Thymus (tissue), 11 donors: ENCODE data around the gene UTP11. TPM values are rescaled to one million over a fixed set of nuclear protein-coding genes. Genes with fewer than 3 reads are reported as not detected.

ENCODE experiments used
- DNase-seq, 9 donors: peaks; one replicate each; pipeline ENCODE4 v3.0.0-alpha.2; 2013; ENCODE audit warnings: low spot score in 9 of 9, low read depth in 6 of 9, missing footprints in 1 of 9
- H3K27ac ChIP-seq, 2 donors: one replicate each; pipeline ENCODE4 v1.5.1; 2013; ENCODE audit warnings: control low read depth in 1 of 2, low read depth in 1 of 2, low read length in 1 of 2, mild to moderate bottlenecking in 1 of 2, moderate library complexity in 1 of 2
- H3K27me3 ChIP-seq, 2 donors: one replicate each; pipeline ENCODE4 v1.5.1; 2013; ENCODE audit warnings: low read length in 1 of 2; ENCODE audit not compliant: control insufficient read depth in 2 of 2, insufficient read depth in 1 of 2
- H3K36me3 ChIP-seq, 2 donors: one replicate each; pipeline ENCODE4 v1.5.1; 2013; ENCODE audit warnings: low read length in 1 of 2, mild to moderate bottlenecking in 1 of 2, moderate library complexity in 1 of 2; ENCODE audit not compliant: control insufficient read depth in 2 of 2, insufficient read depth in 2 of 2
- H3K4me1 ChIP-seq, 2 donors: one replicate each; pipeline ENCODE4 v1.5.1; 2013; ENCODE audit warnings: low read length in 2 of 2; ENCODE audit not compliant: control insufficient read depth in 2 of 2, insufficient read depth in 2 of 2
- H3K4me3 ChIP-seq, 2 donors: one replicate each; pipeline ENCODE4 v1.5.1; 2013; ENCODE audit warnings: low read length in 2 of 2, control low read depth in 1 of 2, mild to moderate bottlenecking in 1 of 2
- H3K9me3 ChIP-seq, 2 donors: one replicate each; pipeline ENCODE4 v1.5.1; 2013; ENCODE audit warnings: low read length in 1 of 2, mild to moderate bottlenecking in 1 of 2; ENCODE audit not compliant: control insufficient read depth in 2 of 2, insufficient read depth in 1 of 2
- WGBS: extraction: QIAGEN DNeasy Blood & Tissue Kit; methylation state at CpG from one replicate; pipeline ENCODE4 v1.1.7; 2013; 5-methylcytosine and 5-hydroxymethylcytosine counted together
- polyA plus RNA-seq: library from polyadenylated mRNA; stranded (reverse); fragments of 200-250 nt; gene quantifications from one replicate; pipeline ENCODE4 v1.2.3, GENCODE V29; 2013
- total RNA-seq: library from RNA; stranded (reverse); fragments of 120-200 nt; gene quantifications from one replicate; pipeline ENCODE4 v1.2.4, GENCODE V29; 2013
- donor health status: healthy.

Gene UTP11
- total and polyA plus RNA-seq, 2 donors, result 30.3 to 36.6 TPM

- Histone ChIP-seq H3K27me3 (peaks cover 0 to 9% of the 10 kb centered on the region in 2 donors), H3K9me3 (no peaks in the 10 kb centered on the region), H3K4me3 (no peak overlapping the region), H3K4me1 (no peaks in the 10 kb centered on the region), H3K27ac (no peak overlapping the region), H3K36me3 (no peaks in the 10 kb centered on the region)
- WGBS, result 93% methylated on average over 2 of the region's 2 CpGs
- no peak for DNase-seq
Observed at GRCh38 chr1:38060498-38060897, 48.0 kb downstream of the UTP11 start.

- WGBS, result 98% methylated on average over 1 of the region's 1 CpG
- Histone ChIP-seq H3K4me3 (no peak overlapping the region), H3K9me3 (no peaks in the 10 kb centered on the region), H3K27ac (no peak overlapping the region), H3K4me1 (no peaks in the 10 kb centered on the region), H3K36me3 (no peaks in the 10 kb centered on the region), H3K27me3 (peaks cover 0 to 11% of the 10 kb centered on the region in 2 donors)
- no peak for DNase-seq
Observed at GRCh38 chr1:38061290-38061689, 48.8 kb downstream of the UTP11 start.

- H3K4me3 ChIP-seq, result no peak overlapping the region
- H3K9me3 ChIP-seq, result no peaks in the 10 kb centered on the region
- WGBS, result 87% methylated on average over 7 of the region's 7 CpGs
- no peaks in the 10 kb centered on the region for H3K36me3 ChIP-seq
- no peak overlapping the region for H3K27ac ChIP-seq
- H3K4me1 ChIP-seq, result no peaks in the 10 kb centered on the region
- DNase-seq, result no peak
- H3K27me3 ChIP-seq, result peaks cover 0 to 11% of the 10 kb centered on the region in 2 donors
Observed at GRCh38 chr1:38061883-38062328, 49.4 kb downstream of the UTP11 start.

- H3K27ac ChIP-seq, result no peak overlapping the region
- no peak overlapping the region for H3K4me3 ChIP-seq
- H3K9me3 ChIP-seq, result no peaks in the 10 kb centered on the region
- DNase-seq, result no peak
- WGBS, result 89% methylated on average over 6 of the region's 6 CpGs
- no peaks in the 10 kb centered on the region for H3K36me3 ChIP-seq
- H3K4me1 ChIP-seq, result no peaks in the 10 kb centered on the region
- peaks cover 0 to 15% of the 10 kb centered on the region in 2 donors for H3K27me3 ChIP-seq
Observed at GRCh38 chr1:38062361-38063288, 50.1 kb downstream of the UTP11 start.

GRCh38 chr1:38063616-38064015 lies 51.1 kb downstream of the UTP11 start:
- Histone ChIP-seq H3K9me3 (no peaks in the 10 kb centered on the region), H3K36me3 (no peaks in the 10 kb centered on the region), H3K27me3 (peaks cover 4 to 23% of the 10 kb centered on the region in 2 donors), H3K4me1 (no peaks in the 10 kb centered on the region), H3K4me3 (no peak overlapping the region), H3K27ac (no peak overlapping the region)
- no peak for DNase-seq
- 95% methylated on average over 5 of the region's 5 CpGs for WGBS

GRCh38 chr1:38064197-38064903 lies 51.8 kb downstream of the UTP11 start:
- H3K27ac ChIP-seq, result no peak overlapping the region
- WGBS, result 90% methylated on average over 11 of the region's 11 CpGs

GRCh38 chr1:38068220-38068979 lies 55.9 kb downstream of the UTP11 start:
- H3K27me3 ChIP-seq, result peaks cover 6 to 25% of the 10 kb centered on the region in 2 donors
- WGBS, result 40% methylated on average over 14 of the region's 14 CpGs
- no peak for DNase-seq
- no peaks in the 10 kb centered on the region for H3K36me3 ChIP-seq
- H3K4me1 ChIP-seq, result no peaks in the 10 kb centered on the region
- H3K9me3 ChIP-seq, result no peaks in the 10 kb centered on the region
- H3K27ac ChIP-seq, result no peak overlapping the region
- H3K4me3 ChIP-seq, result no peak overlapping the region

More at GRCh38 chr1:38064197-38064903, 51.8 kb downstream of the UTP11 start:
- Histone ChIP-seq H3K4me1 (no peaks in the 10 kb centered on the region), H3K4me3 (no peak overlapping the region), H3K9me3 (no peaks in the 10 kb centered on the region), H3K36me3 (no peaks in the 10 kb centered on the region), H3K27me3 (peaks cover 4 to 27% of the 10 kb centered on the region in 2 donors)
- DNase-seq, result no peak

- DNase-seq, result no peak
- Histone ChIP-seq H3K27me3 (peaks cover 6 to 31% of the 10 kb centered on the region in 2 donors), H3K36me3 (no peaks in the 10 kb centered on the region), H3K27ac (no peak overlapping the region), H3K4me1 (no peaks in the 10 kb centered on the region), H3K4me3 (no peak overlapping the region), H3K9me3 (no peaks in the 10 kb centered on the region)
- 95% methylated on average over 3 of the region's 3 CpGs for WGBS
Observed at GRCh38 chr1:38068980-38069340, 56.4 kb downstream of the UTP11 start.
